Brain microvascular endothelial cell (primary cell): ENCODE results near the gene MYOM3.

Experiments used
- DNase-seq: peaks from one replicate; pipeline ENCODE4 v3.0.0-alpha.2; 2020
- H3K27ac ChIP-seq: fragments of 250-450 bp; sonication (Bioruptor Pico); 2 replicates; pipeline ENCODE4 v1.5.1; 2020; ENCODE audit warnings: mild to moderate bottlenecking, moderate library complexity
- H3K27me3 ChIP-seq: fragments of 250-450 bp; sonication (Bioruptor Pico); replicated peaks from 2 replicates; pipeline ENCODE4 v1.5.1; 2020; ENCODE audit warnings: mild to moderate bottlenecking
- H3K36me3 ChIP-seq: fragments of 250-450 bp; sonication (Bioruptor Pico); replicated peaks from 2 replicates; pipeline ENCODE4 v1.5.1; 2020; ENCODE audit warnings: mild to moderate bottlenecking
- H3K4me3 ChIP-seq: 2 replicates; pipeline ENCODE4 v1.5.1; 2011; ENCODE audit warnings: low read depth, mild to moderate bottlenecking, control low read depth, low read length, moderate library complexity
- CTCF ChIP-seq: IDR thresholded peaks from 2 replicates; pipeline ENCODE4 v1.5.1; 2011; ENCODE audit warnings: low read depth, mild to moderate bottlenecking, moderate library complexity, low read length, control low read depth, inconsistent platforms; ENCODE audit errors: missing control alignments
- in situ Hi-C: cut with HindIII; loops from 2 replicates; pipeline ENCODE4 v1.10.0; 2017; ENCODE audit warnings: low sequenced_read_pairs, low pct_ligation_motif_present

Gene MYOM3

GRCh38 chr1:24141311-24141997, 29.5 kb upstream of the MYOM3 start:
- Histone ChIP-seq H3K27ac (no peak overlapping the region), H3K27me3 (peaks cover 8% of the 10 kb centered on the region), H3K36me3 (no peaks in the 10 kb centered on the region), H3K4me3 (no peak overlapping the region)
- DNase-seq = no peak
- in situ Hi-C loops = no loop called here
- TF ChIP-seq CTCF = no peak

- Histone ChIP-seq H3K27ac (no peak overlapping the region), H3K36me3 (no peaks in the 10 kb centered on the region), H3K4me3 (no peak overlapping the region), H3K27me3 (peaks cover 8% of the 10 kb centered on the region)
- in situ Hi-C loops = no loop called here
- no peak for TF ChIP-seq CTCF
- no peak for DNase-seq
Observed at GRCh38 chr1:24140741-24141181, 28.8 kb upstream of the MYOM3 start.

- no peak for DNase-seq
- Histone ChIP-seq H3K27me3 (peaks cover 7% of the 10 kb centered on the region), H3K27ac (no peak overlapping the region), H3K36me3 (no peaks in the 10 kb centered on the region), H3K4me3 (no peak overlapping the region)
- no peak for TF ChIP-seq CTCF
- in situ Hi-C loops = no loop called here
Observed at GRCh38 chr1:24139841-24140425, 28.0 kb upstream of the MYOM3 start.

GRCh38 chr1:24139222-24139489, 27.2 kb upstream of the MYOM3 start:
- Histone ChIP-seq H3K27ac (no peak overlapping the region), H3K4me3 (no peak overlapping the region), H3K27me3 (peaks cover 2% of the 10 kb centered on the region), H3K36me3 (no peaks in the 10 kb centered on the region)
- DNase-seq = no peak
- in situ Hi-C loops = no loop called here
- no peak for TF ChIP-seq CTCF

GRCh38 chr1:24138476-24139221, 26.7 kb upstream of the MYOM3 start:
- Histone ChIP-seq H3K27me3 (no peaks in the 10 kb centered on the region), H3K36me3 (no peaks in the 10 kb centered on the region), H3K4me3 (no peak overlapping the region), H3K27ac (no peak overlapping the region)
- TF ChIP-seq CTCF = no peak
- in situ Hi-C loops = no loop called here
- DNase-seq = no peak
